ENCODE data around the gene NEK5. TPM values are rescaled to one million over a fixed set of nuclear protein-coding genes. Genes with fewer than 3 reads are reported as not detected.
A peak's percentile ranks its signal among the peaks of the same experiment; 100 is the strongest.

The NEK5 gene
- total and polyA plus RNA-seq, 2 donors (not counting 3 experiments of a cell fraction or from before 2014, with no cell fraction given) = 0.03 to 0.18 TPM

DNA sequence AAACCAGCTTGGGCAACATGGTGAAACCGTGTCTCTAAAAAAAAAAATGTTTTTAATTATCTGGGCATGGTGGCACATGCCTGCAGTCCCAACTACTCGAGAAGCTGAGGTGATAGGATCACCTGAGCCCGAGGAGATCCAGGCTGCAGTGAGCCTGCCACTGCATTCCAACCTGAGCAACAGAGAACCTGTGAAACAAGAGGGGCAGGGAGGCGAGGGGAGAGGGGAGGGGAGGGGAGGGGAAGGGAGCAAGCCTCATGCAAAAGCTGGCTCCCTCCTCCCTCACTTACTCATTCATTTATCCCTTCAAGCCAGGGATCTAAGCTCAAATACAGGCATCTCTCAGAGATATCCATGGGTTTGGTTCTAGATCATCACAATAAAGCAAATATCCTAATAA lies 126.5 kb downstream of the NEK5 start:
- TF ChIP-seq GATA2 (IDR thresholded peaks at IDR 0.05; ENCODE audit: insufficient read depth, insufficient read length, low read depth, low read length) (no peak), MYC (IDR thresholded peaks at IDR 0.05; ENCODE audit: low read depth, low read length) (no peak), POLR2A (IDR thresholded peaks at IDR 0.05; ENCODE audit: low read depth, low read length) (no peak), FOS (IDR thresholded peaks at IDR 0.05; ENCODE audit: borderline replicate concordance, insufficient read depth, low read length) (no peak)
- H3K27me3 ChIP-seq (ENCODE audit: control insufficient read depth in 2 of 2, insufficient read depth in 2 of 2, low read length in 2 of 2) = peaks cover 2 to 6% of the 10 kb centered on the region in 2 experiments
- dilution Hi-C loops (cut with MboI; ENCODE audit: extremely low pct_ligation_motif_present, low sequenced_read_pairs) (no loop called here), intact Hi-C loops (cut with micrococcal nuclease) (loop anchor here (5.0 kb wide), 1 partner anchor 235 kb away; no protein-coding TSS in a partner anchor)
- no peaks in the 10 kb centered on the region for H3K4me1 ChIP-seq (ENCODE audit: control insufficient read depth, extremely low read depth, insufficient read depth, low read length)
- ChIA-PET CTCF (interaction anchor here (1.1 to 6.7 kb wide), 4 partner anchors 10 to 448 kb away, joined by 3 to 45 read pairs (median 9); partner anchors contain the start of genes ALG11 and NEK5), POLR2A (no interaction called here)
- DNase-seq (ENCODE audit: low read depth, low spot score) = no peak
- H2AFZ ChIP-seq (ENCODE audit: low read depth, low read length) = no peak overlapping the region
- no peaks in the 10 kb centered on the region for H3K36me3 ChIP-seq (ENCODE audit: control insufficient read depth in 2 of 2, extremely low read depth in 1 of 2, insufficient read depth in 2 of 2, low read length in 2 of 2)
- H3K9me1 ChIP-seq (replicated peaks; ENCODE audit: control insufficient read depth, extremely low read depth, insufficient read depth, low read length) = no peaks in the 10 kb centered on the region
- no peaks in the 10 kb centered on the region for H4K20me1 ChIP-seq (replicated peaks; ENCODE audit: control insufficient read depth, extremely low read depth, insufficient read depth, low read length)
- H3K4me2 ChIP-seq (ENCODE audit: insufficient read depth, low read length) = no peak overlapping the region
- no peak overlapping the region for H3K27ac ChIP-seq (ENCODE audit: insufficient read depth, low read depth, low read length)
- H3K9me3 ChIP-seq (replicated peaks; ENCODE audit: control insufficient read depth, insufficient read depth, low read length) = no peaks in the 10 kb centered on the region
- no peak for FAIRE-seq
- H3K9ac ChIP-seq (replicated peaks; ENCODE audit: extremely low read depth, insufficient read depth, low read length) = no peak overlapping the region
- H3K79me2 ChIP-seq (ENCODE audit: control insufficient read depth, insufficient read depth, low read length) = no peaks in the 10 kb centered on the region
- BruUV-seq (replicated peaks) = no TSS peak
- no peak overlapping the region for H3K4me3 ChIP-seq (replicated peaks in 1 of 3; ENCODE audit: insufficient read depth in 1 of 3, low read depth in 1 of 3, low read length in 3 of 3)

DNA sequence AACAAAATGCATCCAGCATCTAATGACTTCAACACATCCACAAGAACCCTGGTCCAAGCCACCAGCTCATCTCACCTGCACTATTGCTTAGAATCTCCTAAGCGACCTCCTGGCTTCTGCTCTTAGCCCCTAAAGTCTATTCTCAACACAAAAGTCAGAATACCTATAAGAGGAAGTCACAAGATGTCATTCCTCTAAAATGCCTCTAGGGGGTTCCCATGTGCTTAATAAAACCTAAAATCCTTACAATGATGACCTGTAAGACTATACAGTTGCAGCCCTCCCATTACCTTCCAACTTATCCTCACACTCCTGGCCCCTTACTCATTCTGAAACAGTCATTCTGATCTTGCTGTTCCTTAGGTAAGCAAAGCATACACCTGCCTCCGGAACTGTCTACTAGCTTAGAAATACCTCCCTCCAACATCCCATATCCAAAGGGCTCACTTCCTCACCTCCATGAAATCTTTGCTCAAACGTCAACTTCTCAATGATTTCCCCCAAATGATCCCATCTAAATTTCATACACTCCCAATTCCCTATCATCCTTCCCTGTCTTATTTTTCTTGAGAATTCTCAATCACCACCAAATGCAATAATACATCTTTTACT lies 127.6 kb downstream of the NEK5 start:
- H3K9me1 ChIP-seq (replicated peaks; ENCODE audit: control insufficient read depth, extremely low read depth, insufficient read depth, low read length) = no peaks in the 10 kb centered on the region
- no peak overlapping the region for H3K9ac ChIP-seq (replicated peaks; ENCODE audit: extremely low read depth, insufficient read depth, low read length)
- no peak overlapping the region for H2AFZ ChIP-seq (ENCODE audit: low read depth, low read length)
- no peaks in the 10 kb centered on the region for H3K9me3 ChIP-seq (replicated peaks; ENCODE audit: control insufficient read depth, insufficient read depth, low read length)
- BruUV-seq (replicated peaks) = no TSS peak
- FAIRE-seq (peak; percentile 62), DNase-seq (ENCODE audit: low read depth, low spot score) (peak; percentile 38)
- H3K4me3 ChIP-seq (replicated peaks in 1 of 3; ENCODE audit: insufficient read depth in 1 of 3, low read depth in 1 of 3, low read length in 3 of 3) = no peak overlapping the region
- no peaks in the 10 kb centered on the region for H4K20me1 ChIP-seq (replicated peaks; ENCODE audit: control insufficient read depth, extremely low read depth, insufficient read depth, low read length)
- intact Hi-C loops (cut with micrococcal nuclease) (loop anchor here (1.0 to 5.0 kb wide), 5 partner anchors 10 to 449 kb away; partner anchors contain the start of genes ATP7B and VPS36), dilution Hi-C loops (cut with MboI; ENCODE audit: extremely low pct_ligation_motif_present, low sequenced_read_pairs) (no loop called here)
- no peaks in the 10 kb centered on the region for H3K79me2 ChIP-seq (ENCODE audit: control insufficient read depth, insufficient read depth, low read length)
- ChIA-PET POLR2A (no interaction called here), CTCF (interaction anchor here (0.8 to 6.7 kb wide), 3 partner anchors 20 to 126 kb away, joined by 3 to 45 read pairs (median 4); partner anchors contain the start of gene NEK5)
- H3K27ac ChIP-seq (ENCODE audit: insufficient read depth, low read depth, low read length) = no peak overlapping the region
- no peaks in the 10 kb centered on the region for H3K36me3 ChIP-seq (ENCODE audit: control insufficient read depth in 2 of 2, extremely low read depth in 1 of 2, insufficient read depth in 2 of 2, low read length in 2 of 2)
- H3K4me1 ChIP-seq (ENCODE audit: control insufficient read depth, extremely low read depth, insufficient read depth, low read length) = no peaks in the 10 kb centered on the region
- no peak overlapping the region for H3K4me2 ChIP-seq (ENCODE audit: insufficient read depth, low read length)
- H3K27me3 ChIP-seq (ENCODE audit: control insufficient read depth in 2 of 2, insufficient read depth in 2 of 2, low read length in 2 of 2) = peaks cover 10 to 11% of the 10 kb centered on the region in 2 experiments
- TF ChIP-seq MYC (IDR thresholded peaks at IDR 0.05; ENCODE audit: low read depth, low read length) (no peak), FOS (IDR thresholded peaks at IDR 0.05; ENCODE audit: borderline replicate concordance, insufficient read depth, low read length) (no peak)
- TF ChIP-seq, protein P1, sequence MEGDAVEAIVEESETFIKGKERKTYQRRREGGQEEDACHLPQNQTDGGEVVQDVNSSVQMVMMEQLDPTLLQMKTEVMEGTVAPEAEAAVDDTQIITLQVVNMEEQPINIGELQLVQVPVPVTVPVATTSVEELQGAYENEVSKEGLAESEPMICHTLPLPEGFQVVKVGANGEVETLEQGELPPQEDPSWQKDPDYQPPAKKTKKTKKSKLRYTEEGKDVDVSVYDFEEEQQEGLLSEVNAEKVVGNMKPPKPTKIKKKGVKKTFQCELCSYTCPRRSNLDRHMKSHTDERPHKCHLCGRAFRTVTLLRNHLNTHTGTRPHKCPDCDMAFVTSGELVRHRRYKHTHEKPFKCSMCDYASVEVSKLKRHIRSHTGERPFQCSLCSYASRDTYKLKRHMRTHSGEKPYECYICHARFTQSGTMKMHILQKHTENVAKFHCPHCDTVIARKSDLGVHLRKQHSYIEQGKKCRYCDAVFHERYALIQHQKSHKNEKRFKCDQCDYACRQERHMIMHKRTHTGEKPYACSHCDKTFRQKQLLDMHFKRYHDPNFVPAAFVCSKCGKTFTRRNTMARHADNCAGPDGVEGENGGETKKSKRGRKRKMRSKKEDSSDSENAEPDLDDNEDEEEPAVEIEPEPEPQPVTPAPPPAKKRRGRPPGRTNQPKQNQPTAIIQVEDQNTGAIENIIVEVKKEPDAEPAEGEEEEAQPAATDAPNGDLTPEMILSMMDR (IDR thresholded peaks at IDR 0.05; ENCODE audit: extremely low read depth in 1 of 2, insufficient read depth in 1 of 2, low read depth in 1 of 2, low read length in 2 of 2) = peak; percentile 42 to 61

Measured in endothelial cell of umbilical vein (primary cell).